Activated B cell treated with CpG ODN at 0.5 μM for 24 hours (primary cell): ENCODE measurements around the gene BCAP31. TPM values are rescaled to one million over a fixed set of nuclear protein-coding genes. Genes with fewer than 3 reads are reported as not detected.
"Not testable (repeated sequence)": the region's sequence is repeated elsewhere in the genome, so short reads cannot be mapped to it uniquely, and the experiment has no call there.

Source experiments
- ATAC-seq: fragments of 200-7000 bp; cut with Tn5 transposase; one replicate; pipeline ENCODE4 v1.10.0; 2021; ENCODE audit warnings: low read depth, mild to moderate bottlenecking, moderate library complexity
- CTCF ChIA-PET: fragments of 350-600 bp; sonication (Branson Sonifier 250); formaldehyde crosslinking; loops from one replicate; lab custom pipeline; 2021; ENCODE audit warnings: antibody characterized with exemption; lab: Charles Lee
- POLR2A ChIA-PET: fragments of 350-600 bp; sonication (Branson Sonifier 250); formaldehyde crosslinking; loops from one replicate; lab custom pipeline; 2021; ENCODE audit warnings: antibody characterized with exemption; lab: Charles Lee
- DNase-seq: peaks from one replicate; pipeline ENCODE4 v3.0.0; 2022
- H3K27ac Mint-ChIP-seq: one replicate; pipeline ENCODE4 v1.8.0; 2020; ENCODE audit warnings: mixed read lengths
- H3K27me3 Mint-ChIP-seq: one replicate; pipeline ENCODE4 v1.8.0; 2021; ENCODE audit warnings: mixed read lengths
- H3K36me3 Mint-ChIP-seq: one replicate; pipeline ENCODE4 v1.8.0; 2021; ENCODE audit warnings: low read depth, mixed read lengths
- H3K4me1 Mint-ChIP-seq: one replicate; pipeline ENCODE4 v1.8.0; 2021; ENCODE audit warnings: mixed read lengths
- H3K4me3 Mint-ChIP-seq: one replicate; pipeline ENCODE4 v1.8.0; 2020; ENCODE audit warnings: mild to moderate bottlenecking, mixed read lengths
- H3K9me3 Mint-ChIP-seq: one replicate; pipeline ENCODE4 v1.8.0; 2020; ENCODE audit warnings: mixed read lengths
- CTCF ChIP-seq: fragments of 200-600 bp; IDR thresholded peaks from one replicate; pipeline ENCODE4 v1.8.0; 2022; ENCODE audit warnings: antibody characterized with exemption, mild to moderate bottlenecking
- intact Hi-C: fragments of 100-400 bp; cut with micrococcal nuclease; formaldehyde crosslinking; loops from one replicate; pipeline ENCODE4 v1.15.1; 2024
- total RNA-seq: library from RNA; stranded (reverse); gene quantifications from 2 replicates; pipeline ENCODE4 v1.2.3, GENCODE V29; 2022

BCAP31 gene
- total RNA-seq, 1 donor from 2014 or later: 90.5 TPM

GRCh38 chrX:153700376-153700945 lies 23.7 kb downstream of the BCAP31 start:
- Mint-ChIP-seq H3K27me3 (no peaks in the 10 kb centered on the region), H3K27ac (no peak overlapping the region), H3K4me1 (no peaks in the 10 kb centered on the region), H3K9me3 (no peaks in the 10 kb centered on the region), H3K4me3 (no peak overlapping the region), H3K36me3 (peaks cover 57% of the 10 kb centered on the region)
- TF ChIP-seq CTCF: no peak
- intact Hi-C loops: no loop called here
- ATAC-seq (no peak), DNase-seq (no peak)
- ChIA-PET CTCF (no interaction called here), POLR2A (no interaction called here)

GRCh38 chrX:153699784-153700371 lies 24.3 kb downstream of the BCAP31 start:
- CTCF ChIA-PET: not testable (repeated sequence)

GRCh38 chrX:153699210-153699783 lies 24.9 kb downstream of the BCAP31 start:
- H3K36me3 Mint-ChIP-seq: peaks cover 50% of the 10 kb centered on the region
- intact Hi-C loops, H3K9me3 Mint-ChIP-seq, H3K4me3 Mint-ChIP-seq, DNase-seq, POLR2A ChIA-PET, ATAC-seq, CTCF ChIA-PET, H3K4me1 Mint-ChIP-seq, H3K27ac Mint-ChIP-seq, H3K27me3 Mint-ChIP-seq: not testable (repeated sequence)

More at GRCh38 chrX:153699784-153700371, 24.3 kb downstream of the BCAP31 start:
- H3K9me3 Mint-ChIP-seq, ATAC-seq, H3K4me1 Mint-ChIP-seq, DNase-seq, POLR2A ChIA-PET, H3K27ac Mint-ChIP-seq, H3K27me3 Mint-ChIP-seq, H3K4me3 Mint-ChIP-seq, intact Hi-C loops: not testable (repeated sequence)
- H3K36me3 Mint-ChIP-seq: peaks cover 55% of the 10 kb centered on the region

- Mint-ChIP-seq H3K27ac (no peak overlapping the region), H3K4me3 (no peak overlapping the region), H3K9me3 (no peaks in the 10 kb centered on the region), H3K27me3 (no peaks in the 10 kb centered on the region), H3K36me3 (peaks cover 46% of the 10 kb centered on the region), H3K4me1 (no peaks in the 10 kb centered on the region)
- CTCF ChIA-PET: no interaction called here
- POLR2A ChIA-PET: no interaction called here
- intact Hi-C loops: no loop called here
- DNase-seq (no peak), ATAC-seq (no peak)
- no peak for TF ChIP-seq CTCF
Measured at GRCh38 chrX:153697924-153698865, 26.0 kb downstream of the BCAP31 start.

- H3K27ac Mint-ChIP-seq, ATAC-seq, intact Hi-C loops, DNase-seq, POLR2A ChIA-PET, H3K4me3 Mint-ChIP-seq, H3K9me3 Mint-ChIP-seq, H3K4me1 Mint-ChIP-seq, CTCF ChIA-PET, H3K27me3 Mint-ChIP-seq: not testable (repeated sequence)
- H3K36me3 Mint-ChIP-seq: peaks cover 44% of the 10 kb centered on the region
Measured at GRCh38 chrX:153696986-153697722, 27.0 kb downstream of the BCAP31 start.

GRCh38 chrX:153696538-153696937 lies 27.6 kb downstream of the BCAP31 start:
- H3K27ac Mint-ChIP-seq, DNase-seq, ATAC-seq, H3K4me3 Mint-ChIP-seq, POLR2A ChIA-PET, H3K4me1 Mint-ChIP-seq, H3K9me3 Mint-ChIP-seq, CTCF ChIA-PET, H3K27me3 Mint-ChIP-seq, intact Hi-C loops: not testable (repeated sequence)
- H3K36me3 Mint-ChIP-seq: peaks cover 41% of the 10 kb centered on the region
